Measurements from ENCODE around the gene TTLL8.

DNA sequence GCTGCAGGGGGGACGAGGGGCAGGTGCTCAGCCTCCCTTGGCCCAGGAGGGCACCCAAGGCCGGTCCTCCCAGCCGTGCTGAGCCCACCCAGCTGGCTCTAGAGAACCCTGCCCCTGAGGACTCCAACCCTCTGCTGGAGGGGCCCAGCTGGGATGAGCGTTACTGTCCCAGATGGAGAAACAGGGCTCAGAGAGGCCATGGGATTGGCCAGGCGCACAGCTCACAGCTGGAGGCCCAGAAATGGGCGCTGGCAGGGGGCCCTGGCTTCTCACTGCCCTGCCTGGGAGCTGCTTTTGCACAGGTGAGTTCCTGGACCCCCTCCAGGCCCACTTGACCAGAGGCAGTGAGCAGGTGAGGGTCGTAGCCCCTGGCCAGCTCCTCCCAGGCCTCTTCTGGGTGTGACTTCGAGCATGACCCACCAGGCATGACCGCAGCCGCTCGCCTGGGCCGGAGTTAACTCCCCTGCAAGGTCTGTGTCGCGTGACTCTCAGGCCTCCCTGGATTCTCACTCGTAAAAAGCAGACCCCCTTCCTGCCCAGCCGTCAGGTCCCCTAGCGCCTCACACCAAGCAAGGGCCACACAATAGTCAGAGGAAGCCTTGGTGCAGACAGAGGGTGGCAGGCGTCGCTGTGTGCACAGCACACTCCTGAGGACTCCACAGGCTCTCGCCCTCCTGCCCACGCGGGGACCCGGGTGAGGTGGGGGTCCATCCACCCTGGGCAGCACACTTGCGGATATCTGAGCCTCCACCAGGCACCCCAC lies 25.8 kb downstream of the TTLL8 start:
- TF ChIP-seq, protein P1, sequence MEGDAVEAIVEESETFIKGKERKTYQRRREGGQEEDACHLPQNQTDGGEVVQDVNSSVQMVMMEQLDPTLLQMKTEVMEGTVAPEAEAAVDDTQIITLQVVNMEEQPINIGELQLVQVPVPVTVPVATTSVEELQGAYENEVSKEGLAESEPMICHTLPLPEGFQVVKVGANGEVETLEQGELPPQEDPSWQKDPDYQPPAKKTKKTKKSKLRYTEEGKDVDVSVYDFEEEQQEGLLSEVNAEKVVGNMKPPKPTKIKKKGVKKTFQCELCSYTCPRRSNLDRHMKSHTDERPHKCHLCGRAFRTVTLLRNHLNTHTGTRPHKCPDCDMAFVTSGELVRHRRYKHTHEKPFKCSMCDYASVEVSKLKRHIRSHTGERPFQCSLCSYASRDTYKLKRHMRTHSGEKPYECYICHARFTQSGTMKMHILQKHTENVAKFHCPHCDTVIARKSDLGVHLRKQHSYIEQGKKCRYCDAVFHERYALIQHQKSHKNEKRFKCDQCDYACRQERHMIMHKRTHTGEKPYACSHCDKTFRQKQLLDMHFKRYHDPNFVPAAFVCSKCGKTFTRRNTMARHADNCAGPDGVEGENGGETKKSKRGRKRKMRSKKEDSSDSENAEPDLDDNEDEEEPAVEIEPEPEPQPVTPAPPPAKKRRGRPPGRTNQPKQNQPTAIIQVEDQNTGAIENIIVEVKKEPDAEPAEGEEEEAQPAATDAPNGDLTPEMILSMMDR (IDR thresholded peaks at IDR 0.05 in 2 of 3, conservative IDR thresholded peaks at IDR 0.05 in 1 of 3; ENCODE audit: borderline replicate concordance in 1 of 3, insufficient read depth in 1 of 3, low read depth in 2 of 3, low read length in 2 of 3), result no peak
- TF ChIP-seq, protein P2, sequence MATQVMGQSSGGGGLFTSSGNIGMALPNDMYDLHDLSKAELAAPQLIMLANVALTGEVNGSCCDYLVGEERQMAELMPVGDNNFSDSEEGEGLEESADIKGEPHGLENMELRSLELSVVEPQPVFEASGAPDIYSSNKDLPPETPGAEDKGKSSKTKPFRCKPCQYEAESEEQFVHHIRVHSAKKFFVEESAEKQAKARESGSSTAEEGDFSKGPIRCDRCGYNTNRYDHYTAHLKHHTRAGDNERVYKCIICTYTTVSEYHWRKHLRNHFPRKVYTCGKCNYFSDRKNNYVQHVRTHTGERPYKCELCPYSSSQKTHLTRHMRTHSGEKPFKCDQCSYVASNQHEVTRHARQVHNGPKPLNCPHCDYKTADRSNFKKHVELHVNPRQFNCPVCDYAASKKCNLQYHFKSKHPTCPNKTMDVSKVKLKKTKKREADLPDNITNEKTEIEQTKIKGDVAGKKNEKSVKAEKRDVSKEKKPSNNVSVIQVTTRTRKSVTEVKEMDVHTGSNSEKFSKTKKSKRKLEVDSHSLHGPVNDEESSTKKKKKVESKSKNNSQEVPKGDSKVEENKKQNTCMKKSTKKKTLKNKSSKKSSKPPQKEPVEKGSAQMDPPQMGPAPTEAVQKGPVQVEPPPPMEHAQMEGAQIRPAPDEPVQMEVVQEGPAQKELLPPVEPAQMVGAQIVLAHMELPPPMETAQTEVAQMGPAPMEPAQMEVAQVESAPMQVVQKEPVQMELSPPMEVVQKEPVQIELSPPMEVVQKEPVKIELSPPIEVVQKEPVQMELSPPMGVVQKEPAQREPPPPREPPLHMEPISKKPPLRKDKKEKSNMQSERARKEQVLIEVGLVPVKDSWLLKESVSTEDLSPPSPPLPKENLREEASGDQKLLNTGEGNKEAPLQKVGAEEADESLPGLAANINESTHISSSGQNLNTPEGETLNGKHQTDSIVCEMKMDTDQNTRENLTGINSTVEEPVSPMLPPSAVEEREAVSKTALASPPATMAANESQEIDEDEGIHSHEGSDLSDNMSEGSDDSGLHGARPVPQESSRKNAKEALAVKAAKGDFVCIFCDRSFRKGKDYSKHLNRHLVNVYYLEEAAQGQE (IDR thresholded peaks at IDR 0.05; ENCODE audit: low read depth), result no peak
- no peak for TF ChIP-seq POLR2AphosphoS5 (IDR thresholded peaks at IDR 0.05; ENCODE audit: low read depth, low read length)
- TF ChIP-seq, protein P3, sequence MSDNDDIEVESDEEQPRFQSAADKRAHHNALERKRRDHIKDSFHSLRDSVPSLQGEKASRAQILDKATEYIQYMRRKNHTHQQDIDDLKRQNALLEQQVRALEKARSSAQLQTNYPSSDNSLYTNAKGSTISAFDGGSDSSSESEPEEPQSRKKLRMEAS (IDR thresholded peaks at IDR 0.05), result no peak
- no peak for TF ChIP-seq EZH2phosphoT487 (IDR thresholded peaks at IDR 0.05; ENCODE audit: borderline replicate concordance)
- no peak for TF ChIP-seq JUND (IDR thresholded peaks at IDR 0.05)

Measured in HCT116 (cell line).